Measurements from ENCODE around the gene ANKRD1.
"Not testable (repeated sequence)": the region's sequence is repeated elsewhere in the genome, so short reads cannot be mapped to it uniquely, and the experiment has no call there.

Gene ANKRD1

GRCh38 chr10:90912174-90912573, 8.7 kb downstream of the ANKRD1 start:
- DNase-seq (ENCODE audit: low read depth in 2 of 2), result no peak

- peak; percentile 39 to 40 for DNase-seq (ENCODE audit: low read depth in 2 of 2)
Observed at GRCh38 chr10:90911133-90912051, 9.5 kb downstream of the ANKRD1 start.

GRCh38 chr10:90906596-90906995, 14.3 kb downstream of the ANKRD1 start:
- DNase-seq (ENCODE audit: low read depth in 2 of 2), result no peak

GRCh38 chr10:90905925-90906324, 15.0 kb downstream of the ANKRD1 start:
- DNase-seq (ENCODE audit: low read depth in 2 of 2), result no peak

GRCh38 chr10:90896916-90897315, 24.0 kb downstream of the ANKRD1 start:
- not testable (repeated sequence) for DNase-seq (ENCODE audit: low read depth in 2 of 2)

GRCh38 chr10:90893190-90893589, 27.7 kb downstream of the ANKRD1 start:
- no peak for DNase-seq (ENCODE audit: low read depth in 2 of 2)

GRCh38 chr10:90890347-90890746, 30.5 kb downstream of the ANKRD1 start:
- DNase-seq (ENCODE audit: low read depth in 2 of 2), result no peak

GRCh38 chr10:90889636-90890035, 31.3 kb downstream of the ANKRD1 start:
- no peak for DNase-seq (ENCODE audit: low read depth in 2 of 2)

- DNase-seq (ENCODE audit: low read depth in 2 of 2), result no peak
Observed at GRCh38 chr10:90888387-90888786, 32.5 kb downstream of the ANKRD1 start.

GRCh38 chr10:90887555-90887954, 33.3 kb downstream of the ANKRD1 start:
- DNase-seq (ENCODE audit: low read depth in 2 of 2), result no peak

- DNase-seq (ENCODE audit: low read depth in 2 of 2), result no peak
Observed at GRCh38 chr10:90885176-90885575, 35.7 kb downstream of the ANKRD1 start.

GRCh38 chr10:90884431-90884830, 36.5 kb downstream of the ANKRD1 start:
- no peak for DNase-seq (ENCODE audit: low read depth in 2 of 2)

GRCh38 chr10:90880059-90880719, 40.7 kb downstream of the ANKRD1 start:
- not testable (repeated sequence) for DNase-seq (ENCODE audit: low read depth in 2 of 2)

- no peak for DNase-seq (ENCODE audit: low read depth in 2 of 2)
Observed at GRCh38 chr10:90879062-90879461, 41.8 kb downstream of the ANKRD1 start.

GRCh38 chr10:90872648-90873020, 48.3 kb downstream of the ANKRD1 start:
- no peak for DNase-seq (ENCODE audit: low read depth in 2 of 2)

GRCh38 chr10:90871766-90872647, 48.9 kb downstream of the ANKRD1 start, which contains the start of gene RPP30:
RPP30 (plus strand) TSS chr10:90871974; CDS start chr10:90871987, 13 bp downstream.
- DNase-seq (ENCODE audit: low read depth in 2 of 2), result no peak

- no peak for DNase-seq (ENCODE audit: low read depth in 2 of 2)
Observed at GRCh38 chr10:90871279-90871765, 49.6 kb downstream of the ANKRD1 start.

GRCh38 chr10:90866050-90866598, 54.8 kb downstream of the ANKRD1 start:
- no peak for DNase-seq (ENCODE audit: low read depth in 2 of 2)

GRCh38 chr10:90865401-90865800, 55.5 kb downstream of the ANKRD1 start:
- DNase-seq (ENCODE audit: low read depth in 2 of 2), result no peak

GRCh38 chr10:90862908-90863514, 57.9 kb downstream of the ANKRD1 start:
- DNase-seq (ENCODE audit: low read depth in 2 of 2), result no peak
